HepG2 (cell line): ENCODE data around the gene CEBPA. TPM values are rescaled to one million over a fixed set of nuclear protein-coding genes. Genes with fewer than 3 reads are reported as not detected.
A peak's percentile ranks its signal among the peaks of the same experiment; 100 is the strongest.

Experiments
- ATAC-seq: fragments of 200-7000 bp; cut with Tn5 transposase; 3 replicates; pipeline ENCODE4 v1.9.1; 2020; ENCODE audit warnings: mild to moderate bottlenecking, moderate library complexity
- BruUV-seq: library from RNA; stranded (reverse); fragments of 400-500 nt; replicated peaks from 2 replicates; lab custom pipeline; 2021; lab: Mats Ljungman, UMichigan
- CTCF ChIA-PET: fragments of 300-600 bp; formaldehyde crosslinking; extraction: SDS; loops from one replicate; lab custom pipeline; 2021; ENCODE audit warnings: low total read pairs, inconsistent platforms, low intra/inter-chr PET ratio; lab: Yijun Ruan, JAX
- POLR2A ChIA-PET: fragments of 350-600 bp; sonication (Branson Sonifier 250); formaldehyde crosslinking; loops from one replicate; lab custom pipeline; 2020; ENCODE audit warnings: antibody characterized with exemption, inconsistent platforms; lab: Yijun Ruan, JAX
- DNase-seq: peaks from one replicate; pipeline ENCODE4 v3.0.0-alpha.2; 2015; ENCODE audit warnings: low spot score
- FAIRE-seq: peaks from 3 replicates; lab custom pipeline; 2011; peaks lifted over from hg19 to GRCh38; lab: Jason Lieb, UNC
- H2AFZ ChIP-seq: one replicate; pipeline ENCODE4 v1.6.1; 2011; ENCODE audit warnings: low read length, inconsistent platforms
- H3K27ac ChIP-seq: fragments of 300-600 bp; 3 replicates; pipeline ENCODE4 v1.8.0; 2011; ENCODE audit warnings: mixed run types, mild to moderate bottlenecking, mixed read lengths, low read length, inconsistent platforms; ENCODE audit not compliant: insufficient read depth; ENCODE audit errors: extremely low read length
- H3K27me3 ChIP-seq, 2 experiments: fragments of 200-600 bp in 1 of 2; 2 replicates in 1 of 2; 3 replicates in 1 of 2; pipeline versions ENCODE4 v1.6.0 to v1.8.0; 2011; ENCODE audit warnings: low read length in 2 of 2, mild to moderate bottlenecking in 2 of 2, moderate library complexity in 2 of 2, inconsistent platforms in 1 of 2; ENCODE audit not compliant: insufficient read depth in 2 of 2, control insufficient read depth in 1 of 2
- H3K36me3 ChIP-seq, 2 experiments: fragments of 200-600 bp in 1 of 2; replicated peaks in 1 of 2; 2 replicates in 1 of 2; 3 replicates in 1 of 2; pipeline versions ENCODE4 v1.5.1 to v1.8.0; 2011; ENCODE audit warnings: low read length in 2 of 2, inconsistent platforms in 1 of 2; ENCODE audit not compliant: insufficient read depth in 2 of 2, control insufficient read depth in 1 of 2
- H3K4me1 ChIP-seq: 2 replicates; pipeline ENCODE4 v1.5.1; 2012; ENCODE audit warnings: low read length, inconsistent platforms; ENCODE audit not compliant: insufficient read depth
- H3K4me2 ChIP-seq: 2 replicates; pipeline ENCODE4 v1.6.0; 2011; ENCODE audit warnings: low read depth, low read length, inconsistent platforms
- H3K4me3 ChIP-seq, 3 experiments: fragments of 200-600 bp in 1 of 3; sonication (generic), shearing (Covaris generic) in 1 of 3; replicated peaks in 1 of 3; 2 replicates each; pipeline ENCODE4 v1.5.1; 2011 to 2016; ENCODE audit warnings: low read length in 3 of 3, inconsistent platforms in 2 of 3, low read depth in 2 of 3, mild to moderate bottlenecking in 2 of 3, control low read depth in 1 of 3, mixed read lengths in 1 of 3; ENCODE audit not compliant: insufficient read depth in 1 of 3
- H3K79me2 ChIP-seq: one replicate; pipeline ENCODE4 v1.6.1; 2011; ENCODE audit warnings: low read length, inconsistent platforms; ENCODE audit not compliant: insufficient read depth
- H3K9ac ChIP-seq: 2 replicates; pipeline ENCODE4 v1.6.0; 2011; ENCODE audit warnings: mild to moderate bottlenecking, low read depth, low read length, inconsistent platforms; ENCODE audit not compliant: insufficient read depth
- H3K9me3 ChIP-seq: 2 replicates; pipeline ENCODE4 v1.5.1; 2012; ENCODE audit warnings: mild to moderate bottlenecking, low read length
- H4K20me1 ChIP-seq: 2 replicates; pipeline ENCODE4 v1.6.0; 2011; ENCODE audit warnings: inconsistent platforms, mild to moderate bottlenecking, low read length, moderate library complexity; ENCODE audit not compliant: insufficient read depth
- ATF7-NPFF ChIP-seq: sonication (generic); formaldehyde crosslinking; IDR thresholded peaks from 2 replicates; pipeline ENCODE4 v1.8.1; 2023; ENCODE audit warnings: mild to moderate bottlenecking, low read depth, missing genetic modification reagents, moderate library complexity
- CCDC6 ChIP-seq: sonication (generic); formaldehyde crosslinking; IDR thresholded peaks from 2 replicates; pipeline ENCODE4 v1.8.1; 2022; ENCODE audit warnings: mild to moderate bottlenecking, missing genetic modification reagents, moderate library complexity
- ELK4 ChIP-seq: sonication (generic); formaldehyde crosslinking; IDR thresholded peaks from 2 replicates; pipeline ENCODE4 v1.9.0; 2021; ENCODE audit warnings: missing genetic modification reagents, borderline replicate concordance
- KAT7 ChIP-seq: IDR thresholded peaks from 2 replicates; pipeline ENCODE4 v1.6.1; 2018; ENCODE audit warnings: borderline replicate concordance, missing compliant biosample characterization
- KDM2A ChIP-seq: sonication (generic); formaldehyde crosslinking; IDR thresholded peaks from 2 replicates; pipeline ENCODE4 v1.4.0; 2020; ENCODE audit warnings: low read depth, missing genetic modification reagents, borderline replicate concordance
- MTA1 ChIP-seq: sonication (generic); formaldehyde crosslinking; IDR thresholded peaks from 2 replicates; pipeline ENCODE4 v1.4.0; 2020; ENCODE audit warnings: missing genetic modification reagents, mild to moderate bottlenecking, borderline replicate concordance
- NFYB ChIP-seq: sonication (generic); formaldehyde crosslinking; IDR thresholded peaks from 2 replicates; pipeline ENCODE4 v1.4.0; 2020; ENCODE audit warnings: missing genetic modification reagents
- POLR2A ChIP-seq, 2 experiments: IDR thresholded peaks; 2 replicates each; pipeline ENCODE4 v1.6.1; 2011; ENCODE audit warnings: low read depth in 2 of 2, low read length in 2 of 2, mild to moderate bottlenecking in 1 of 2, moderate library complexity in 1 of 2; ENCODE audit not compliant: insufficient read depth in 1 of 2
- POLR2G ChIP-seq: fragments of 200-400 bp; formaldehyde crosslinking; IDR thresholded peaks from 2 replicates; pipeline ENCODE4 v1.6.1; 2018; ENCODE audit warnings: mild to moderate bottlenecking, low read depth, low read length, moderate library complexity
- RBFOX2 ChIP-seq: fragments of 200-400 bp; formaldehyde crosslinking; IDR thresholded peaks from 2 replicates; pipeline ENCODE4 v1.6.1; 2017; ENCODE audit warnings: low read depth, mild to moderate bottlenecking, low read length
- RBM22 ChIP-seq: fragments of 200-400 bp; formaldehyde crosslinking; optimal IDR thresholded peaks from 2 replicates; pipeline ENCODE3; 2017; ENCODE audit warnings: mild to moderate bottlenecking, low read length, moderate library complexity
- TMF1 ChIP-seq: sonication (generic); formaldehyde crosslinking; IDR thresholded peaks from 2 replicates; pipeline ENCODE4 v1.8.1; 2022; ENCODE audit warnings: low read depth, missing genetic modification reagents
- ZBTB7B ChIP-seq: sonication (generic); formaldehyde crosslinking; IDR thresholded peaks from 2 replicates; pipeline ENCODE4 v1.4.0; 2020; ENCODE audit warnings: missing genetic modification reagents
- ZMYM2 ChIP-seq: sonication (generic); formaldehyde crosslinking; IDR thresholded peaks from 2 replicates; pipeline ENCODE4 v1.8.0; 2022; ENCODE audit warnings: mild to moderate bottlenecking, missing genetic modification reagents
- ZMYM4 ChIP-seq: sonication (generic); formaldehyde crosslinking; IDR thresholded peaks from 2 replicates; pipeline ENCODE4 v1.8.1; 2023; ENCODE audit warnings: mild to moderate bottlenecking, missing genetic modification reagents
- ZNF124 ChIP-seq: sonication (generic); formaldehyde crosslinking; IDR thresholded peaks from 2 replicates; pipeline ENCODE4 v1.4.0; 2020; ENCODE audit warnings: missing genetic modification reagents
- ZNF367 ChIP-seq: sonication (generic); formaldehyde crosslinking; IDR thresholded peaks from 2 replicates; pipeline ENCODE4 v1.4.0; 2020; ENCODE audit warnings: missing genetic modification reagents, borderline replicate concordance
- ZSCAN5A ChIP-seq: sonication (generic); formaldehyde crosslinking; IDR thresholded peaks from 2 replicates; pipeline ENCODE4 v1.8.0; 2022; ENCODE audit warnings: mild to moderate bottlenecking, missing genetic modification reagents, borderline replicate concordance
- ZXDC ChIP-seq: sonication (generic); formaldehyde crosslinking; IDR thresholded peaks from 2 replicates; pipeline ENCODE4 v1.5.0; 2020; ENCODE audit warnings: mild to moderate bottlenecking, missing genetic modification reagents
- WGBS: methylation state at CpG from one replicate; pipeline ENCODE4 v1.1.6; 2017; ENCODE audit warnings: low lambda C conversion rate; 5-methylcytosine and 5-hydroxymethylcytosine counted together
- in situ Hi-C: cut with HindIII; loops from 2 replicates; pipeline ENCODE4 v1.10.0; 2017; ENCODE audit warnings: low pct_unique_long_range_greater_than_20kb; ENCODE audit not compliant: extremely low pct_ligation_motif_present
- intact Hi-C: fragments of 100-400 bp; cut with micrococcal nuclease; formaldehyde crosslinking; loops from one replicate; pipeline ENCODE4 v1.10.0; 2022; ENCODE audit not compliant: unreplicated experiment
- polyA plus RNA-seq, 8 experiments: library from polyadenylated mRNA; depleted of rRNA in 3 of 8; stranded (reverse) in 7 of 8; unstranded in 1 of 8; fragments of >200 nt; fragmentation: Illumina TruSeq in 4 of 8; extraction: Trizol in 4 of 8; gene quantifications; 2 replicates each; pipeline versions ENCODE4 v1.2.1 to v1.2.3, GENCODE V29; 2011 to 2016; ENCODE audit warnings: low read depth in 4 of 8, missing spikeins in 1 of 8, mixed read lengths in 1 of 8; ENCODE audit not compliant: insufficient read depth in 1 of 8
- total RNA-seq, 5 experiments: library from RNA; depleted of rRNA; stranded (reverse); fragments of >200 nt; fragmentation: Illumina TruSeq; extraction: Trizol; gene quantifications; 2 replicates each; pipeline ENCODE4 v1.2.3, GENCODE V29; 2016; ENCODE audit warnings: low read depth in 1 of 5

Gene CEBPA
- total and polyA plus RNA-seq, 2 of the 13 experiments (the other 11 are each of a cell fraction or from before 2014, with no cell fraction given) = 24.8 to 103 TPM

- ATAC-seq = peak; percentile 1; the same call in 2 of the 3 replicates
- Histone ChIP-seq H4K20me1 (peaks cover 21% of the 10 kb centered on the region; the same call in 1 of the 2 replicates), H3K9me3 (no peaks in the 10 kb centered on the region), H3K4me3 (peak overlapping the region; percentile 78 to 89 (median 87)), H3K27ac (peak overlapping the region; percentile 62), H3K79me2 (peaks cover 41% of the 10 kb centered on the region), H3K27me3 (no peaks in the 10 kb centered on the region), H3K4me2 (peak overlapping the region; percentile 94), H3K4me1 (peaks cover 61% of the 10 kb centered on the region), H2AFZ (no peak overlapping the region), H3K36me3 (no peaks in the 10 kb centered on the region; a peak in 1 of 5 replicates), H3K9ac (peak overlapping the region; percentile 81)
- FAIRE-seq = no peak
- CTCF ChIA-PET = no interaction called here
- BruUV-seq = no TSS peak
- POLR2A ChIA-PET = interaction anchor here (0.6 to 15.1 kb wide), 13 partner anchors 7 to 104 kb away, joined by 4 to 380 read pairs (median 17); partner anchors contain the start of gene CEBPG
- intact Hi-C loops (no loop called here), in situ Hi-C loops (no loop called here)
- DNase-seq = no peak
- WGBS = 20% methylated on average over 1 of the region's 8 CpGs
- TF ChIP-seq ZSCAN5A (CRISPR knock-in tag) = 0 out of 2 replicates have a peak, but pooled peaks have one; percentile 75
- TF ChIP-seq NFYB (CRISPR knock-in tag) = no peak
- 0 out of 2 replicates have a peak, but pooled peaks have one; percentile 24 for TF ChIP-seq CCDC6
- TF ChIP-seq ZMYM4 = 0 out of 2 replicates have a peak, but pooled peaks have one; percentile 5
- 0 out of 2 replicates have a peak, but pooled peaks have one; percentile 31 for TF ChIP-seq MTA1 (CRISPR knock-in tag)
- no peak for TF ChIP-seq ELK4 (CRISPR knock-in tag)
- TF ChIP-seq POLR2A (IDR thresholded peaks at IDR 0.05; ENCODE audit: insufficient read depth in 1 of 2, low read depth in 2 of 2, low read length in 2 of 2) = peak; percentile 52 to 79
- peak; percentile 53 for TF ChIP-seq POLR2G
- 0 out of 2 replicates have a peak, but pooled peaks have one; percentile 11 for TF ChIP-seq ZNF124 (CRISPR knock-in tag)
- peak; percentile 8; the same call in 1 of the 2 replicates for TF ChIP-seq ZBTB7B
- TF ChIP-seq ZMYM2 (CRISPR knock-in tag) = no peak
- TF ChIP-seq ZNF367 (CRISPR knock-in tag) = no peak
- 0 out of 2 replicates have a peak, but pooled peaks have one; percentile 12 for TF ChIP-seq KAT7
- peak; percentile 34; the same call in 1 of the 2 replicates for TF ChIP-seq TMF1 (CRISPR knock-in tag)
- TF ChIP-seq KDM2A = peak; percentile 23
- 0 out of 2 replicates have a peak, but pooled peaks have one; percentile 46 for TF ChIP-seq ATF7-NPFF (CRISPR knock-in tag)
- peak; percentile 16 for TF ChIP-seq RBFOX2
- 0 out of 2 replicates have a peak, but pooled peaks have one; percentile 61 for TF ChIP-seq ZXDC (CRISPR knock-in tag)
- peak; percentile 86 for TF ChIP-seq RBM22
Observed at GRCh38 chr19:33299051-33299688, 3.2 kb downstream of the CEBPA start.
